Measurements from ENCODE around the gene AGK.
"Not testable (repeated sequence)": the region's sequence is repeated elsewhere in the genome, so short reads cannot be mapped to it uniquely, and the experiment has no call there.

The AGK gene

DNA sequence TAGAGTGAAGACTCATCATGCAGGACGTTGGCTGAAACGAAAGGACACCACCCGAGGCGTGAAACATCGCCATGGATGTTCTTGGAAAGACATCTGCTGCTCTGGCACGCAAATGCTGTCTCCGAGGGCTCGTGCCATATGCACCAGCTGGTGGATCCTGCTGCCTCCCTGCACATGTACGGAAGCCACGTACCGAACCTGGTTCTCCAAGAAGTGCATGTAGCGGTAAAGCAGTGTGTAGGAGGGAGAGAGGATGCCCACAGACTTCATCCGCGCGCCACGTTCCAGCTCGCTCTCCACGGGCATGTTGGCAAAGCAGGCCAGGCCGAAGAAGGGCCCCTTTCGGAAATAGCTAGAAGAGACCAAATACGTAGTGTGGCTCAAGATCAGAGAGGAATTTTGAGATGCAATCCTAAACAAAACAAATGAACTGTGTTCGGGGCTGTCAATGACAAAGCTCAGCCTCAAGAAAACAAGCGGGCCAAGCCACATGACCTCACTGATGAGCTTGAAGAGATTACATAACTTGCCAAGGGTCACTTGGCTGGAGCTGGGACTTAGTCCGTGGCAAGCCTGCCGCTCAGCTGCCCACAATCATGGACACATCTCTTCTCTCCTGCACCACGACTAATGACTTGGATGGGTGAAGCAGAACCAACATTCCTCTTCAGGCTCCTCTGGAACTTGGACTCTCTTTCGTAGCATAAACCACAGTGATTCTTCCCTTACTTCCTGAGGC, 134.2 kb downstream of the AGK start:
- peaks cover 10 to 54% (median 34%) of the 10 kb centered on the region in 4 experiments for H3K36me3 ChIP-seq (ENCODE audit: control insufficient read depth in 4 of 4, insufficient read depth in 4 of 4, low read length in 3 of 4)
- ChIA-PET POLR2A (interaction anchor here (0.6 kb wide), 1 partner anchor 48 kb away, joined by 3 read pairs; no protein-coding TSS in a partner anchor), CTCF (interaction anchor here (0.5 to 1.7 kb wide), 9 partner anchors 10 to 69 kb away, joined by 3 to 7 read pairs (median 3); partner anchors contain the start of genes DENND11 and SSBP1)
- no peak overlapping the region for H3K27ac ChIP-seq (ENCODE audit: insufficient read depth in 1 of 2, low read depth in 1 of 2, low read length in 2 of 2, poor library complexity in 1 of 2, severe bottlenecking in 2 of 2)
- DNase-seq = no peak
- WGBS (ENCODE audit: insufficient coverage) = 95% methylated on average over 27 of the region's 27 CpGs
- H3K4me1 ChIP-seq (ENCODE audit: control extremely low read depth in 1 of 4, control insufficient read depth in 4 of 4, insufficient read depth in 4 of 4, low read length in 3 of 4) = no peaks in the 10 kb centered on the region
- no peaks in the 10 kb centered on the region for H3K9me3 ChIP-seq (ENCODE audit: control extremely low read depth in 1 of 5, control insufficient read depth in 4 of 5, insufficient read depth in 2 of 5, low read depth in 1 of 5, low read length in 4 of 5)
- H3K27me3 ChIP-seq (replicated peaks in 2 of 5; ENCODE audit: control insufficient read depth in 4 of 5, insufficient read depth in 5 of 5, low read length in 4 of 5) = no peaks in the 10 kb centered on the region
- no peak overlapping the region for H3K4me3 ChIP-seq (ENCODE audit: control insufficient read depth in 1 of 7, extremely low read depth in 1 of 7, insufficient read depth in 4 of 7, low read depth in 2 of 7, low read length in 6 of 7)

DNA sequence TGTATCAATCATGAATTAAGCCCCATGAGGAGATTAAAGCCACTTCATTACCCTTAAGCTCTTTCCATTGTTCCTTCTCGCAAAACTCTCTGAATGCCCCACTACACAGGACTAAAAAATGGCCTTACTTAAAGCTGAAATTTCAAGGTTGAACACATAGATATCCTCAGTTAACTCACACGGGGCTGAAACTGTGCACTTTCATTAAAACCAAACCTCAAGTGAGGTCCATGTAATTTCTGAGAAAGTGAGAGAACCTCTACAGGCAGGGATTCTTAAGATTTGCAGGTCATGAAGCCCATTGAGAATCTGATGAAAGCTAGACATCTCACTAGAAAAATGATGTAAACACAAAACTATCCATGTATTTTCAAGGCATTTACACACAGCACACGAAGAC, 134.9 kb downstream of the AGK start:
- Histone ChIP-seq H3K4me1 (ENCODE audit: control extremely low read depth in 1 of 4, control insufficient read depth in 4 of 4, insufficient read depth in 4 of 4, low read length in 3 of 4) (no peaks in the 10 kb centered on the region), H3K4me3 (ENCODE audit: control insufficient read depth in 1 of 7, extremely low read depth in 1 of 7, insufficient read depth in 4 of 7, low read depth in 2 of 7, low read length in 6 of 7) (no peak overlapping the region), H3K9me3 (ENCODE audit: control extremely low read depth in 1 of 5, control insufficient read depth in 4 of 5, insufficient read depth in 2 of 5, low read depth in 1 of 5, low read length in 4 of 5) (no peaks in the 10 kb centered on the region), H3K27ac (ENCODE audit: insufficient read depth in 1 of 2, low read depth in 1 of 2, low read length in 2 of 2, poor library complexity in 1 of 2, severe bottlenecking in 2 of 2) (no peak overlapping the region), H3K36me3 (ENCODE audit: control insufficient read depth in 4 of 4, insufficient read depth in 4 of 4, low read length in 3 of 4) (peaks cover 12 to 51% (median 30%) of the 10 kb centered on the region in 4 experiments), H3K27me3 (replicated peaks in 2 of 5; ENCODE audit: control insufficient read depth in 4 of 5, insufficient read depth in 5 of 5, low read length in 4 of 5) (no peaks in the 10 kb centered on the region)
- ChIA-PET POLR2A (interaction anchor here (0.6 kb wide), 1 partner anchor 47 kb away, joined by 3 read pairs; no protein-coding TSS in a partner anchor), CTCF (interaction anchor here (0.5 to 1.9 kb wide), 9 partner anchors 10 to 69 kb away, joined by 3 to 7 read pairs (median 4); partner anchors contain the start of genes DENND11 and SSBP1)
- 100% methylated on average over 2 of the region's 3 CpGs for WGBS (ENCODE audit: insufficient coverage)
- no peak for DNase-seq

DNA sequence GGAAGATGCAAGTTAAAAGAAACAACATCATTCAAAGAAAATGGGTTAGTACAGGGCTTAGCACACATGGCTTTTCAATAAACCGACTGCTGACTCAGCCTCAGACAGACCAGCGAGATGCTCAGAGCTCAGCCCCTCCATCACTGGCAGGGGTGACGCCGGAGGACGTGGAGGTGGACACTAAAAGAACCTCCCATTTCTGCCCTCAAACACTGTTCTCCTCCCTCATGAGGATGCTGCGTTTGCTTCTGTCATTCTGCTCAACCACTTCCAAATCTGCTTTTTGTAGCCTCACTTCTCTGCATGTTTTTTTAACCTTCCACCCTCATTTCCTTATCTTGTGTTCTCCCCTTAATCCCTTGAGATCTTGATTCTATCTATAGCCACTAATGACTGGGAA, 135.5 kb downstream of the AGK start:
- H3K36me3 ChIP-seq (ENCODE audit: control insufficient read depth in 4 of 4, insufficient read depth in 4 of 4, low read length in 3 of 4) = peaks cover 11 to 47% (median 26%) of the 10 kb centered on the region in 4 experiments
- H3K9me3 ChIP-seq (ENCODE audit: control extremely low read depth in 1 of 5, control insufficient read depth in 4 of 5, insufficient read depth in 2 of 5, low read depth in 1 of 5, low read length in 4 of 5) = no peaks in the 10 kb centered on the region
- POLR2A ChIA-PET = no interaction called here
- CTCF ChIA-PET = interaction anchor here (0.9 to 1.9 kb wide), 8 partner anchors 8 to 51 kb away, joined by 3 to 7 read pairs (median 4); partner anchors contain the start of genes DENND11, SSBP1 and WEE2
- H3K27ac ChIP-seq (ENCODE audit: insufficient read depth in 1 of 2, low read depth in 1 of 2, low read length in 2 of 2, poor library complexity in 1 of 2, severe bottlenecking in 2 of 2) = no peak overlapping the region
- no peaks in the 10 kb centered on the region for H3K4me1 ChIP-seq (ENCODE audit: control extremely low read depth in 1 of 4, control insufficient read depth in 4 of 4, insufficient read depth in 4 of 4, low read length in 3 of 4)
- H3K27me3 ChIP-seq (replicated peaks in 2 of 5; ENCODE audit: control insufficient read depth in 4 of 5, insufficient read depth in 5 of 5, low read length in 4 of 5) = no peaks in the 10 kb centered on the region
- WGBS (ENCODE audit: insufficient coverage) = 98% methylated on average over 6 of the region's 6 CpGs
- no peak for DNase-seq
- no peak overlapping the region for H3K4me3 ChIP-seq (ENCODE audit: control insufficient read depth in 1 of 7, extremely low read depth in 1 of 7, insufficient read depth in 4 of 7, low read depth in 2 of 7, low read length in 6 of 7)

DNA sequence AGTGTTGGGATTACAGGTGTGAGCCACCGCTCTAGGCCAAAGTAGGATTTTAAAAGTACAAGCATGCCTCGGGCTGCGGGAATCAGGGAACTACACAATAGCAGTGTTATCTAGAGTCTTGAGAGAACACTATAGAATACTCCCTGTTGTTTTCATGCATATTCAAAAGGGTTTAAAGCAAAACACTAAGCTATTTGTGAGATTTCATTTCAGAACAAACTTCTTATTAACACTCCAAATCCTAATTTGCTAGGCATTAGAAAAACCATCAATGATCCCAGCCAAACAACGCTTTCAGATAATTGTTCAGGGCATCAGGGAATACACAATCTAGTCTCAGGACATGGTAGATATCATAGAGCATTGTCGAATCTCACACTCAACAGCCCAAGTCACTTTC, 136.8 kb downstream of the AGK start:
- Histone ChIP-seq H3K9me3 (ENCODE audit: control extremely low read depth in 1 of 5, control insufficient read depth in 4 of 5, insufficient read depth in 2 of 5, low read depth in 1 of 5, low read length in 4 of 5) (no peaks in the 10 kb centered on the region), H3K27ac (ENCODE audit: insufficient read depth in 1 of 2, low read depth in 1 of 2, low read length in 2 of 2, poor library complexity in 1 of 2, severe bottlenecking in 2 of 2) (no peak overlapping the region), H3K27me3 (replicated peaks in 2 of 5; ENCODE audit: control insufficient read depth in 4 of 5, insufficient read depth in 5 of 5, low read length in 4 of 5) (no peaks in the 10 kb centered on the region), H3K4me1 (ENCODE audit: control extremely low read depth in 1 of 4, control insufficient read depth in 4 of 4, insufficient read depth in 4 of 4, low read length in 3 of 4) (no peaks in the 10 kb centered on the region), H3K4me3 (ENCODE audit: control insufficient read depth in 1 of 7, extremely low read depth in 1 of 7, insufficient read depth in 4 of 7, low read depth in 2 of 7, low read length in 6 of 7) (no peak overlapping the region), H3K36me3 (ENCODE audit: control insufficient read depth in 4 of 4, insufficient read depth in 4 of 4, low read length in 3 of 4) (peaks cover 6 to 35% (median 16%) of the 10 kb centered on the region in 4 experiments)
- ChIA-PET CTCF (interaction anchor here (0.8 to 1.9 kb wide), 7 partner anchors 8 to 33 kb away, joined by 3 to 5 read pairs (median 4); no protein-coding TSS in a partner anchor), POLR2A (interaction anchor here (0.6 to 1.1 kb wide), 2 partner anchors 10 to 11 kb away, joined by 3 read pairs; no protein-coding TSS in a partner anchor)
- DNase-seq = no peak
- 97% methylated on average over 3 of the region's 5 CpGs for WGBS (ENCODE audit: insufficient coverage)

DNA sequence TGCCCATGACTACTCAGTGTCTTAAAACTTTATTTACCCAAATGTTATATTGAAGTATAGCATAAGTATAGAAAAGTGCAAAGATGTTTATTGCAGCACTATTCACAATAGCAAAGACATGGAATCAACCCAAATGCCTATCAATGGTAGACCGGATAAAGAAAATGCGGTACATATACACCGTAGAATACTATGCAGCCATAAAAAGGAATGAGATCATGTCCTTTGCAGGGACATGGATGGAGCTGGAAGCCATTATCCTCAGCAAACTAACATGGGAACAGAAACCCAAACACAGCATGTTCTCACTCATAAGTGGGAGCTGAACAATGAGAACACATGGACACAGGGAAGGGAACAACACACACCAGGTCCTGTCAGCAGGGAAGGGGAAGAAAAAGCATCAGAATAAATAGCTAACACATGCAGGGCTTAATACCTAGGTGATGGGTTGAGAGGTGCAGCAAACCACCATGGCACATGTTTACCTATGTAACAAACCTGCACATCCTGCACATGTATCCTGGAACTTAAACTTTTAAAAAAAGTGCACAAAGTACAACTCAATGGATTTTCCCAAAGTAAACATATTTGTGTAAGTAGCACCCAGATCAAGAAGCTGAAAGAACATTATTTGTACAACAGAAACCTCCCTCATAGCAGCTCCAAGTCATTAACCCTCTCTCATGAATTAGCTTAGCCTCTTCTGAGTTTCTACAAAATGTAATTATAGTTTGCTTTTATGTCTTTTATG, 138.0 kb downstream of the AGK start:
- H3K4me3 ChIP-seq (ENCODE audit: control insufficient read depth in 1 of 7, extremely low read depth in 1 of 7, insufficient read depth in 4 of 7, low read depth in 2 of 7, low read length in 6 of 7); H3K27me3 ChIP-seq (replicated peaks in 2 of 5; ENCODE audit: control insufficient read depth in 4 of 5, insufficient read depth in 5 of 5, low read length in 4 of 5); H3K27ac ChIP-seq (ENCODE audit: insufficient read depth in 1 of 2, low read depth in 1 of 2, low read length in 2 of 2, poor library complexity in 1 of 2, severe bottlenecking in 2 of 2); H3K9me3 ChIP-seq (ENCODE audit: control extremely low read depth in 1 of 5, control insufficient read depth in 4 of 5, insufficient read depth in 2 of 5, low read depth in 1 of 5, low read length in 4 of 5); DNase-seq; H3K4me1 ChIP-seq (ENCODE audit: control extremely low read depth in 1 of 4, control insufficient read depth in 4 of 4, insufficient read depth in 4 of 4, low read length in 3 of 4): not testable (repeated sequence)
- ChIA-PET CTCF (interaction anchor here (0.6 to 2.3 kb wide), 11 partner anchors 9 to 1339 kb away, joined by 3 to 7 read pairs (median 4); no protein-coding TSS in a partner anchor), POLR2A (interaction anchor here (1.1 kb wide), 1 partner anchor 12 kb away, joined by 3 read pairs; no protein-coding TSS in a partner anchor)
- H3K36me3 ChIP-seq (ENCODE audit: control insufficient read depth in 4 of 4, insufficient read depth in 4 of 4, low read length in 3 of 4) = peaks cover 6 to 25% (median 16%) of the 10 kb centered on the region in 4 experiments
- 100% methylated on average over 3 of the region's 3 CpGs for WGBS (ENCODE audit: insufficient coverage)

DNA sequence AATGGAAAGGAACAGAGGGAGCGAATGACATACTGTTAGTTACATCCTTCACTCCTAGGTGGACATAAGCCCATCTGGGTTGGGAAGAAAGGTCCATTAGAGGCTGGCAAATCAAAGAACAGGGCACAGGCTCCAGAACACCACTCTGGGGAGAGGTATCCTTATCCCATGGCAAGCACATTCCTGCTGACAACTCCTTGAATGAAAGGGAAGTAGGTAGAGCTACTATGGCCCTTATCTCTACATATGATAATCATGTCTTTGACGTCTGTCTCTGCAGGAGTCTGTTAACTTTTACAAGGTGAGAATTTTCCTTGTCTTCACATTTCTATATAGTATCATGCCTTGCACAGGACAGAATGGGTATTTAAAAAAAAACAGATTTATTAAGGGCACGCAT, 140.3 kb downstream of the AGK start:
- Histone ChIP-seq H3K36me3 (ENCODE audit: control insufficient read depth in 4 of 4, insufficient read depth in 4 of 4, low read length in 3 of 4) (peaks cover 3 to 17% (median 5%) of the 10 kb centered on the region in 4 experiments), H3K27me3 (replicated peaks in 2 of 5; ENCODE audit: control insufficient read depth in 4 of 5, insufficient read depth in 5 of 5, low read length in 4 of 5) (no peaks in the 10 kb centered on the region), H3K4me3 (ENCODE audit: control insufficient read depth in 1 of 7, extremely low read depth in 1 of 7, insufficient read depth in 4 of 7, low read depth in 2 of 7, low read length in 6 of 7) (no peak overlapping the region), H3K4me1 (ENCODE audit: control extremely low read depth in 1 of 4, control insufficient read depth in 4 of 4, insufficient read depth in 4 of 4, low read length in 3 of 4) (peaks cover 0 to 7% (median 1%) of the 10 kb centered on the region in 4 experiments), H3K9me3 (ENCODE audit: control extremely low read depth in 1 of 5, control insufficient read depth in 4 of 5, insufficient read depth in 2 of 5, low read depth in 1 of 5, low read length in 4 of 5) (no peaks in the 10 kb centered on the region), H3K27ac (ENCODE audit: insufficient read depth in 1 of 2, low read depth in 1 of 2, low read length in 2 of 2, poor library complexity in 1 of 2, severe bottlenecking in 2 of 2) (no peak overlapping the region)
- WGBS (ENCODE audit: insufficient coverage) = 100% methylated on average over 1 of the region's 3 CpGs
- ChIA-PET POLR2A (no interaction called here), CTCF (interaction anchor here (1.3 kb wide), 1 partner anchor 13 kb away, joined by 4 read pairs; no protein-coding TSS in a partner anchor)
- DNase-seq = no peak
